ENCODE data around the gene CFDP1. TPM values are rescaled to one million over a fixed set of nuclear protein-coding genes. Genes with fewer than 3 reads are reported as not detected.

CFDP1 gene
- 10 to 100 TPM; 35.1 to 52.3 TPM for total RNA-seq

- H3K27me3 Mint-ChIP-seq, result no peaks in the 10 kb centered on the region
- ATAC-seq (replicated peaks), result peak; percentile 94
- H3K9me3 Mint-ChIP-seq, result no peaks in the 10 kb centered on the region
- H3K4me3 Mint-ChIP-seq, result peak within 1 kb of the TSS; percentile 82
- H3K27ac Mint-ChIP-seq, result peak within 1 kb of the TSS; percentile 82
- H3K4me1 Mint-ChIP-seq, result peaks cover 9% of the 10 kb centered on the region
- peaks cover 16% of the 10 kb centered on the region for H3K36me3 Mint-ChIP-seq (ENCODE audit: low read depth)
Measured at GRCh38 chr16:75432828-75433731, at the start of gene CFDP1. Gene CFDP1 (minus strand): TSS chr16:75433503. CDS start chr16:75433352, 151 bp downstream.

- no peak for ATAC-seq (replicated peaks)
- Mint-ChIP-seq H3K4me1 (no peaks in the 10 kb centered on the region), H3K27me3 (peaks cover 13% of the 10 kb centered on the region), H3K4me3 (no peak overlapping the region), H3K9me3 (no peaks in the 10 kb centered on the region), H3K27ac (no peak overlapping the region), H3K36me3 (ENCODE audit: low read depth) (no peaks in the 10 kb centered on the region)
Measured at GRCh38 chr16:75482434-75483205, 49.3 kb upstream of the CFDP1 start.

DNA sequence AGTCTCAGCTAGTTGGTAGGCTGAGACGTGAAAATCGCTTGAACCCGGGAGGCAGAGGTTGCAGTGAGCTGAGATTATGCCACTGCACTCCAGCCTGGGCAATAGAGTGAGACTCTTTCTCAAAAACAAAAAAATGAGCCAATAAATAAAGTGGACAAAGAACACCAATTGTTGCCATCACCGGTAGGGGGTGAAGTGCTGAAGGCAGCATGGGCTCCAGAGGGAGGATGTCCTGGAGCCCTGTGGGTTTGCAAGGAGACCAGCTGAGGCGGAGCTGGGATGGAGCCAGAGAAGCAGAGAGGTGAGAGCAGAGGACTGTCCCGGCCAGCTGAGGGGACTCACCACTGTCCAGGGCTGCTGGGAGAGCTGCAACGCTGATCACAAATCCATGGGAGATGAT, 48.2 kb upstream of the CFDP1 start:
- Mint-ChIP-seq H3K4me3 (no peak overlapping the region), H3K4me1 (no peaks in the 10 kb centered on the region), H3K27ac (no peak overlapping the region), H3K9me3 (no peaks in the 10 kb centered on the region), H3K27me3 (peaks cover 9% of the 10 kb centered on the region), H3K36me3 (ENCODE audit: low read depth) (no peaks in the 10 kb centered on the region)
- ATAC-seq (replicated peaks), result no peak

- no peak overlapping the region for H3K27ac Mint-ChIP-seq
- no peak overlapping the region for H3K4me3 Mint-ChIP-seq
- H3K27me3 Mint-ChIP-seq, result no peaks in the 10 kb centered on the region
- no peaks in the 10 kb centered on the region for H3K9me3 Mint-ChIP-seq
- no peaks in the 10 kb centered on the region for H3K4me1 Mint-ChIP-seq
- H3K36me3 Mint-ChIP-seq (ENCODE audit: low read depth), result no peaks in the 10 kb centered on the region
- ATAC-seq (replicated peaks), result no peak
Measured at GRCh38 chr16:75479421-75479990, 46.2 kb upstream of the CFDP1 start.

DNA sequence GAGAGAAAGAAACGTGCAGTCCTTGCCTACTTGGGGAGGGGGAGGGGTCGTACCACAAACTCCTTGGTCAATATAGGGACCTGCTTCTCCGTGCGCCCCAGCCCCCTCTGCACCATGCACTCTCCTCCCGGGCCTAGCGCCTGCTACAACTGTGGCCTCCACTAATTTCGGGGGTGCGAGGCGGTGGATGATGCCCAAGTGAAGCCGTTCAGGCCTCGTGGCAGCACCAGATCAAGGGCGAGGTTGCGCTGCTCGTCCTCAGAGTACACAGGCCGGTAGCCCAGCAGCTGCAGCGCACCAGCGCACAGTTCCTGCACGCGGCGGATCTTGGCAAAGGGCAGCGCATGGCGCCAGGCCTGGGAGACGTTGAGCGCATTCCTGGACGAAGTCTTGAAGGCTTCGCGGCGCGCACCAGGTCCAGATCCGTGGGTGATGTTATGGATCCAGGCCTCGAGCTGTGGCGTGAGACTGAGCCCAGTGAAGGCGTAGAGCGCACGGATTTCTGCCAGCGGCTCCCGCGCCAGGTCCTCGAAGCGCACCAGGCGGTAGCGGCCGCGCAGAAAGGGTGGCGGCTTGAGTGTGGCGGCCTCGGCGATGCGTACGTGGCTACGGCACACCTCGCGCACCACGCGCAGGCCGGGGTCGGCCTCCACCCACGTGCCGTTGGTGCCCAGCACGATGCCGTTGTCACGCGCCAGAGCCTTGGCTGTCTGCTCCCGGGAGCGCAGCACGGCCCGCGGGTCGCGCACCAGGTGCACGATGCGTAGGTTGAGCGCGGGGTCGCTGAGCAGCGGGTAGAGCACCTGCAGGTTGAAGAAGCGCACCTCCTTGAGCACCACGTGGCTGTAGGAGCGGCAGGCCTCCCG, 45.4 kb upstream of the CFDP1 start:
- H3K27ac Mint-ChIP-seq, result no peak overlapping the region
- H3K27me3 Mint-ChIP-seq, result no peaks in the 10 kb centered on the region
- H3K9me3 Mint-ChIP-seq, result no peaks in the 10 kb centered on the region
- no peak for ATAC-seq (replicated peaks)
- no peaks in the 10 kb centered on the region for H3K4me1 Mint-ChIP-seq
- no peaks in the 10 kb centered on the region for H3K36me3 Mint-ChIP-seq (ENCODE audit: low read depth)
- H3K4me3 Mint-ChIP-seq, result no peak overlapping the region

DNA sequence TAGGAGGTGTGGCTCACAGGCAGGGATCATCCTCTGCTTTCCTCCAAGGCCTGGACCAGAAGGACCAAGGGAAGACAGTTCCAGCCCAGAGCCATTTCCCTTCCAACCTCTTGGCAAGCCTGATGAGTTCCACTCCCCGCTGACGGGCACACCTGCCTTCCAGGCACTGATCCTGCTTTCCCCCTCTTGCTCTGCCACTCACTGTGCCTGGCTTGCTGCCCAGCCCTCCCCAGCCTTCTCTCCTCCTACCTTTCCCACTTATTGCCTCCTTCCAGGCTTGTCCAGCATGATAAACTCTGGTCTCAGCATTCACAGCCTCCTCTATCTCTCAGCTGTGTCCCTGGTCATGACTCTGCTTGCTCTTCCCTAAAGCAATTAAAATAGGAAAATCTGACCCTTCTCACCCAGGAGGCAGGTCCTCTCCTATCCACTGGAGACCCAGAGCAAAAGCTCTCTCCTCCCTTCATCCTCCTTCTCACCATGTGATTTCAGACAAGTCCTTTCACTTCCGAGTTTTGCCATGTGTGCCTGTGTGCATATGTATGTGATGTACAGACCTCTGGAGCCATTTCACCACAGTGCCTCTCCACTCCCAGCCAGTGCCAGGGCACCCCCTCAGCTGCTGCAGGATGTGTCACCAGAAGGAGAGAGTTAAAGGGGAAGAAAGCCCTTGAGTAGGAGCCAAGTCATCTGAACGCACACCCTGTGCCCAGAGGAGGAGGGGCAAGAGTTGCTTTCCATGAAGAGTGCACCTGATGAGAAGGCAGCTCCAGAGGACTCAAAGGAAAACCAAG, 44.6 kb upstream of the CFDP1 start:
- Mint-ChIP-seq H3K4me3 (no peak overlapping the region), H3K36me3 (ENCODE audit: low read depth) (no peaks in the 10 kb centered on the region), H3K9me3 (no peaks in the 10 kb centered on the region), H3K4me1 (no peaks in the 10 kb centered on the region), H3K27ac (no peak overlapping the region), H3K27me3 (no peaks in the 10 kb centered on the region)
- no peak for ATAC-seq (replicated peaks)

GRCh38 chr16:75476817-75477216, 43.5 kb upstream of the CFDP1 start:
- H3K4me3 Mint-ChIP-seq, result no peak overlapping the region
- peaks cover 3% of the 10 kb centered on the region for H3K4me1 Mint-ChIP-seq
- H3K9me3 Mint-ChIP-seq, result no peaks in the 10 kb centered on the region
- H3K27ac Mint-ChIP-seq, result no peak overlapping the region
- H3K36me3 Mint-ChIP-seq (ENCODE audit: low read depth), result no peaks in the 10 kb centered on the region
- no peak for ATAC-seq (replicated peaks)
- H3K27me3 Mint-ChIP-seq, result no peaks in the 10 kb centered on the region

- Mint-ChIP-seq H3K9me3 (no peaks in the 10 kb centered on the region), H3K4me1 (peaks cover 5% of the 10 kb centered on the region), H3K36me3 (ENCODE audit: low read depth) (no peaks in the 10 kb centered on the region), H3K27me3 (no peaks in the 10 kb centered on the region), H3K4me3 (no peak overlapping the region), H3K27ac (no peak overlapping the region)
- ATAC-seq (replicated peaks), result peak; percentile 70
Measured at GRCh38 chr16:75475420-75475847, 42.1 kb upstream of the CFDP1 start.

DNA sequence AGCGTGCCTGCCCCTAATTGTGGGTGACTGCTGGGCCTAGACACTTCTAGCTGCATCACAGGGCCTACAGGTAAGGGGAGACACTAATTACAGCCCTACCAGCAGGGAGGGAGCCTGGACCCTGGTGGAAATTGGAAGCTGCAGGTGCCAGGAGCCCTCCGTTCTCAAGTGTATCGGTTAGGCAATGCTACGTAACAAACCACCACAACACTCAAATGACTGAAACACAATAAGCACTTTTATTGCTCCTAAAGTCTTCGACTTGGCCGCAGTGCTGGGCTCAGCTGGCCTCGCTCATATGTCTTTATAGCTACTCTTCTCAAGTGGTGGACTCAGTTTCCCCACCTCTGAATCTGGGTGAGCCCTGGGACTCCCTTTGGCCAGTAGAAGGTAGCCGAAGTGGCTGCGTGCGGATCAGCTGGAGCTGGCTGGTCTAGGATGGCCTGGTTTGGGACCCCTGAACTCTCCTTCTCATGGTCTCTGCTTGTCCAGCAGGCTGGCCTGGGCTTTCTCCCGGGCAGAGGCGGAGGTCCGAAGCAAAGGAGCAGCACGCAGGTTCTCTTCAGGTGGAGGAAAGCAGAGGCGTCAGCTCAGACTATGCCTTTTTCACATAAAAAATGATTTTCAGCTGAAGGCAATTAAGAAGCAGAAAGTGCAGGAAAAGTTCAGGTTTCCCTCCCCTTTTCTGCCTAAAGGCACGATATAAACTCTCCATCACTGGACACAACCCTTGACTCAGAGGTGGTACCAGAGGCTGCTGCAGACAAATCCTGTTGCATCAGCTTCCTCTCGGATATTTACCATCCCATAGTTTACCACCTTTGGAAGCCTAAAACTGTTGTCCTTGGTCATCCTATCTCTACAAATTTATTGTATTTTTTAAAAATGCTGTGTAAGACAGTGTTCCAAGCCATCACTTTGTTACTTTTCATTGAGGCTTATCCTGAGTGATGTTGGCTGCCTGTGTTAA, 39.9 kb upstream of the CFDP1 start:
- H3K9me3 Mint-ChIP-seq, result no peaks in the 10 kb centered on the region
- no peak for ATAC-seq (replicated peaks)

DNA sequence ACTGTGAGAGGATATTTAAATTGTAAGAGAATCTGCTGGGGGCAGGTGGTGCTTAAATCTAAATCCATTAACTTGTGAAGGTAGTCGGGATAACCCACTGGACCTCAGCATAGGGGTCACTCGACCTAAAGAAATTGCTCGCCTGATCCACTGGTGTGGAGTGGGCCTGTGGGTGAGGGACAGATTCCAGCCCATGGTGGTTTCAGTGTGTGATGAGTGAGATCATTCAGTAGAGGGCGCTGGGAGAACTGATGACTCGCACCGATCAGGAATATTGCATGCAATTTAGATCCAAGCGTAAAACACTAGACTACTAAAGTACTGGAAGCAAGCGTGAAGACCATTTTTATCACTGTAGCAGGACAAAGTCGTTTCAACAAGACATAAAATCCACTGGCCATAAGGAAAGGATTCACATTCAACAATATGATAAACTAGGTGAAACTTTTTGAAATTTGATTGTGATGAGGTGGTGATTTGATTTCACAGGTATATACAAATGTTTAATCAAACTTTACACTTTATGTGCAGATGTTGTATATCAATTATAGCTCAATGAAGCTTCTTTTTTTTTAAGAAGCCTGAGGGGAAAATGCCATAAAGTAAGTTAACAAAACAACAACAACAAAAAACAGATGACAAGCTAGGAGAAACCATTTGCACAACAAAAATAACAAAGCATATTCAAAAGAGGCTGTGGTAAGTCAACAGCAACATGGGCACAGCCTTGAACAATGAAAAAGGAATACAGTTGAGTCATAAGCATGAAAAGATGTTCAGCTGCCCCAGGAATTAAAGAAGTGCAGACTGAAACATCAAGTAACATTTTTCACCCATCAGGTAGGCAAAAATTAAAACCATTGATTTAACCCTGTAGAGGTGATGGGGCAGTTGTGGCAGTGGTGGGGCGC, 38.7 kb upstream of the CFDP1 start:
- H3K27ac Mint-ChIP-seq, result no peak overlapping the region
- peak; percentile 84 for ATAC-seq (replicated peaks)
- peaks cover 5% of the 10 kb centered on the region for H3K4me1 Mint-ChIP-seq
- no peaks in the 10 kb centered on the region for H3K36me3 Mint-ChIP-seq (ENCODE audit: low read depth)
- no peaks in the 10 kb centered on the region for H3K27me3 Mint-ChIP-seq
- no peaks in the 10 kb centered on the region for H3K9me3 Mint-ChIP-seq
- H3K4me3 Mint-ChIP-seq, result no peak overlapping the region

More for the DNA sequence above, 39.9 kb upstream of the CFDP1 start:
- Mint-ChIP-seq H3K4me3 (no peak overlapping the region), H3K27me3 (no peaks in the 10 kb centered on the region), H3K36me3 (ENCODE audit: low read depth) (no peaks in the 10 kb centered on the region), H3K4me1 (peaks cover 5% of the 10 kb centered on the region), H3K27ac (no peak overlapping the region)

DNA sequence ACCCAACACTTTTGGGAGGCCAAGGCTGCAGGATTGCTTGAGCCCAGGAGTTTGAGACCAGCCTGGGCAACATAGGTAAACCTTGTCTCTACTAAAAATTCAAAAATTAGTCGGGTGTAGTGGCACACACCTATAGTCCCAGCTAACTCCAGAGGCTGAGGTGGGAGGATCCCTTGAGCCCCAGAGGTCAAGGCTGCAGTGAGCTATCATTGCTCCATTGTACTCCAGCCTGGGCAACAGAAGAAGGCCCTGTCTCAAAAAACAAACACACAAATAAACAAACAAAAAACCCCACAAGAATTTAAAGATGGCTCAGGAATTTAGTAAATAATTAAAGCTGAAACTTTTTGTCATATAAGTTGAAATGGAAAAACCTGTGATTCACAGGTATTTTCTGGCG, 33.5 kb upstream of the CFDP1 start:
- Mint-ChIP-seq H3K27ac (no peak overlapping the region), H3K9me3 (no peaks in the 10 kb centered on the region), H3K27me3 (no peaks in the 10 kb centered on the region), H3K36me3 (ENCODE audit: low read depth) (peaks cover 10% of the 10 kb centered on the region), H3K4me3 (no peak overlapping the region), H3K4me1 (peaks cover 13% of the 10 kb centered on the region)
- ATAC-seq (replicated peaks), result no peak
